PC-3 (cell line): ENCODE results near the gene RBL1. TPM values are rescaled to one million over a fixed set of nuclear protein-coding genes. Genes with fewer than 3 reads are reported as not detected.

ENCODE experiments used
- ATAC-seq: fragments of 200-7000 bp; cut with Tn5 transposase; 2 replicates; pipeline ENCODE4 v1.9.1; 2020; ENCODE audit warnings: mild to moderate bottlenecking, moderate library complexity
- BruUV-seq: library from RNA; stranded (reverse); fragments of 400-500 nt; replicated peaks from 2 replicates; lab custom pipeline; 2021; lab: Mats Ljungman, UMichigan
- CTCF ChIA-PET: fragments of 300-600 bp; sonication (Branson Sonifier 250); formaldehyde crosslinking; loops from one replicate; lab custom pipeline; 2022; ENCODE audit warnings: antibody characterized with exemption; lab: Charles Lee
- POLR2A ChIA-PET: fragments of 300-600 bp; sonication (Branson Sonifier 250); formaldehyde crosslinking; loops from one replicate; lab custom pipeline; 2022; ENCODE audit warnings: antibody characterized with exemption; ENCODE audit not compliant: unreplicated experiment; lab: Charles Lee
- DNase-seq: peaks from one replicate; pipeline ENCODE4 v3.0.0-alpha.2; 2015
- H2AFZ ChIP-seq: fragments of 300-600 bp; sonication (generic); 2 replicates; pipeline ENCODE4 v1.6.0; 2016; ENCODE audit warnings: antibody characterized with exemption, low read length
- H3F3A ChIP-seq: fragments of 300-600 bp; sonication (generic); one replicate; pipeline ENCODE4 v1.6.0; 2017; ENCODE audit warnings: antibody characterized with exemption, low read length, control low read depth, mild to moderate bottlenecking; ENCODE audit not compliant: unreplicated experiment
- H3K27ac ChIP-seq: fragments of 300-600 bp; sonication (generic); 2 replicates; pipeline ENCODE4 v1.5.1; 2016; ENCODE audit warnings: mild to moderate bottlenecking, low read length
- H3K27me3 ChIP-seq: fragments of 300-600 bp; sonication (generic); 2 replicates; pipeline ENCODE4 v1.6.1; 2016; ENCODE audit warnings: low read length, mixed read lengths
- H3K36me3 ChIP-seq: fragments of 300-600 bp; sonication (generic); 2 replicates; pipeline ENCODE4 v1.6.1; 2016; ENCODE audit warnings: low read depth, mixed run types, low read length, mixed read lengths
- H3K4me1 ChIP-seq: fragments of 300-600 bp; sonication (generic); 2 replicates; pipeline ENCODE4 v1.5.1; 2016; ENCODE audit warnings: low read length; ENCODE audit not compliant: insufficient read depth
- H3K4me2 ChIP-seq: fragments of 300-600 bp; sonication (generic); 2 replicates; pipeline ENCODE4 v1.6.0; 2016; ENCODE audit warnings: low read length
- H3K4me3 ChIP-seq: fragments of 300-600 bp; sonication (generic); 2 replicates; pipeline ENCODE4 v1.5.1; 2016; ENCODE audit warnings: mild to moderate bottlenecking, low read length, mixed read lengths
- H3K79me2 ChIP-seq: fragments of 300-600 bp; sonication (generic); 2 replicates; pipeline ENCODE4 v1.6.1; 2017; ENCODE audit warnings: low read length, mixed read lengths
- H3K9ac ChIP-seq: fragments of 300-600 bp; sonication (generic); 2 replicates; pipeline ENCODE4 v1.6.0; 2016; ENCODE audit warnings: mild to moderate bottlenecking, low read length
- H3K9me2 ChIP-seq: fragments of 300-600 bp; sonication (generic); replicated peaks from 2 replicates; pipeline ENCODE4 v1.6.1; 2016; ENCODE audit warnings: mixed run types, low read length, mixed read lengths
- H3K9me3 ChIP-seq: fragments of 300-600 bp; sonication (generic); 2 replicates; pipeline ENCODE4 v1.6.1; 2016; ENCODE audit warnings: low read length, mixed read lengths
- H4K20me1 ChIP-seq: fragments of 300-600 bp; sonication (generic); 2 replicates; pipeline ENCODE4 v1.6.1; 2016; ENCODE audit warnings: low read length, mixed read lengths
- CTCF ChIP-seq: fragments of 300-600 bp; sonication (generic); conservative IDR thresholded peaks from 2 replicates; pipeline ENCODE4 v1.5.1; 2017; ENCODE audit warnings: antibody characterized with exemption, low read depth, mild to moderate bottlenecking, low read length
- EZH2 ChIP-seq: fragments of 300-600 bp; sonication (generic); IDR thresholded peaks from one replicate; pipeline ENCODE4 v1.6.1; 2017; ENCODE audit warnings: antibody characterized with exemption, mild to moderate bottlenecking, low read length; ENCODE audit not compliant: unreplicated experiment
- EZH2phosphoT487 ChIP-seq: fragments of 300-600 bp; sonication (generic); IDR thresholded peaks from 2 replicates; pipeline ENCODE4 v1.6.1; 2018; ENCODE audit warnings: mild to moderate bottlenecking, antibody characterized with exemption, low read length, borderline replicate concordance
- intact Hi-C: fragments of 100-400 bp; cut with micrococcal nuclease; formaldehyde crosslinking; loops from 2 replicates; pipeline ENCODE4 v1.9.0; 2023
- total RNA-seq: library from RNA; depleted of rRNA; stranded (reverse); fragments of >200 nt; gene quantifications from 2 replicates; pipeline ENCODE4 v1.2.3, GENCODE V29; 2014

RBL1 gene
- total RNA-seq, 1 experiment from 2014 or later, result 41.1 TPM

GRCh38 chr20:37081717-37082289 lies 14.0 kb downstream of the RBL1 start:
- H3K9me3 ChIP-seq, result no peaks in the 10 kb centered on the region
- TF ChIP-seq EZH2, result no peak
- TF ChIP-seq EZH2phosphoT487, result no peak
- peak; percentile 58 for TF ChIP-seq CTCF
- H3K79me2 ChIP-seq, result peaks cover 10% of the 10 kb centered on the region
- no peak for DNase-seq
- no peak overlapping the region for H3K4me2 ChIP-seq
- ChIA-PET CTCF (interaction anchor here (1.9 kb wide), 1 partner anchor 74 kb away, joined by 9 read pairs; no protein-coding TSS in a partner anchor), POLR2A (no interaction called here)
- no peaks in the 10 kb centered on the region for H3K4me1 ChIP-seq
- no peaks in the 10 kb centered on the region for H3K27me3 ChIP-seq
- no peak overlapping the region for H2AFZ ChIP-seq
- ATAC-seq, result peak; percentile 46
- no peak overlapping the region for H3K27ac ChIP-seq
- H3K9me2 ChIP-seq, result no peaks in the 10 kb centered on the region
- intact Hi-C loops, result loop anchor here (1.0 kb wide), 1 partner anchor 74 kb away; no protein-coding TSS in a partner anchor
- no peak overlapping the region for H3K9ac ChIP-seq
- no TSS peak for BruUV-seq
- H4K20me1 ChIP-seq, result no peaks in the 10 kb centered on the region
- H3F3A ChIP-seq, result no peaks in the 10 kb centered on the region
- no peak overlapping the region for H3K4me3 ChIP-seq
- peaks cover 27% of the 10 kb centered on the region for H3K36me3 ChIP-seq

GRCh38 chr20:37077009-37077408 lies 18.8 kb downstream of the RBL1 start:
- peaks cover 18% of the 10 kb centered on the region for H3K79me2 ChIP-seq
- H3K27ac ChIP-seq, result no peak overlapping the region
- no peaks in the 10 kb centered on the region for H3K9me2 ChIP-seq
- DNase-seq (no peak), ATAC-seq (no peak)
- H2AFZ ChIP-seq, result no peak overlapping the region
- intact Hi-C loops, result no loop called here
- ChIA-PET POLR2A (no interaction called here), CTCF (no interaction called here)
- no peak overlapping the region for H3K4me2 ChIP-seq
- H3F3A ChIP-seq, result no peaks in the 10 kb centered on the region
- BruUV-seq, result no TSS peak
- no peak for TF ChIP-seq CTCF
- no peak for TF ChIP-seq EZH2phosphoT487
- no peak for TF ChIP-seq EZH2
- H3K27me3 ChIP-seq, result no peaks in the 10 kb centered on the region
- no peak overlapping the region for H3K9ac ChIP-seq
- H3K4me1 ChIP-seq, result no peaks in the 10 kb centered on the region
- peaks cover 5% of the 10 kb centered on the region; the same call in 1 of the 2 replicates for H4K20me1 ChIP-seq
- no peaks in the 10 kb centered on the region for H3K9me3 ChIP-seq
- H3K4me3 ChIP-seq, result no peak overlapping the region
- peaks cover 27% of the 10 kb centered on the region for H3K36me3 ChIP-seq

GRCh38 chr20:37075932-37076685 lies 19.7 kb downstream of the RBL1 start:
- Histone ChIP-seq H3K4me2 (no peak overlapping the region), H3K36me3 (peaks cover 22% of the 10 kb centered on the region), H4K20me1 (peaks cover 5% of the 10 kb centered on the region; the same call in 1 of the 2 replicates), H3K27ac (no peak overlapping the region), H3K9me3 (no peaks in the 10 kb centered on the region), H3K27me3 (no peaks in the 10 kb centered on the region), H2AFZ (no peak overlapping the region), H3K4me1 (no peaks in the 10 kb centered on the region), H3F3A (no peaks in the 10 kb centered on the region), H3K79me2 (peaks cover 17% of the 10 kb centered on the region), H3K4me3 (no peak overlapping the region), H3K9me2 (no peaks in the 10 kb centered on the region), H3K9ac (no peak overlapping the region)
- TF ChIP-seq EZH2, result no peak
- no peak for TF ChIP-seq CTCF
- intact Hi-C loops, result no loop called here
- DNase-seq, result peak; percentile 10
- POLR2A ChIA-PET, result no interaction called here
- CTCF ChIA-PET, result no interaction called here
- peak; percentile 89 for ATAC-seq
- BruUV-seq, result no TSS peak
